GM19328 (cell line): Measurements from ENCODE around the gene HOXA3.

Experiments
- ATAC-seq: cut with Tn5 transposase; IDR thresholded peaks from one replicate; pipeline ENCODE4 v1.9.1; 2021; ENCODE audit warnings: mild to moderate bottlenecking, moderate library complexity; ENCODE audit not compliant: unreplicated experiment

HOXA3 gene

DNA sequence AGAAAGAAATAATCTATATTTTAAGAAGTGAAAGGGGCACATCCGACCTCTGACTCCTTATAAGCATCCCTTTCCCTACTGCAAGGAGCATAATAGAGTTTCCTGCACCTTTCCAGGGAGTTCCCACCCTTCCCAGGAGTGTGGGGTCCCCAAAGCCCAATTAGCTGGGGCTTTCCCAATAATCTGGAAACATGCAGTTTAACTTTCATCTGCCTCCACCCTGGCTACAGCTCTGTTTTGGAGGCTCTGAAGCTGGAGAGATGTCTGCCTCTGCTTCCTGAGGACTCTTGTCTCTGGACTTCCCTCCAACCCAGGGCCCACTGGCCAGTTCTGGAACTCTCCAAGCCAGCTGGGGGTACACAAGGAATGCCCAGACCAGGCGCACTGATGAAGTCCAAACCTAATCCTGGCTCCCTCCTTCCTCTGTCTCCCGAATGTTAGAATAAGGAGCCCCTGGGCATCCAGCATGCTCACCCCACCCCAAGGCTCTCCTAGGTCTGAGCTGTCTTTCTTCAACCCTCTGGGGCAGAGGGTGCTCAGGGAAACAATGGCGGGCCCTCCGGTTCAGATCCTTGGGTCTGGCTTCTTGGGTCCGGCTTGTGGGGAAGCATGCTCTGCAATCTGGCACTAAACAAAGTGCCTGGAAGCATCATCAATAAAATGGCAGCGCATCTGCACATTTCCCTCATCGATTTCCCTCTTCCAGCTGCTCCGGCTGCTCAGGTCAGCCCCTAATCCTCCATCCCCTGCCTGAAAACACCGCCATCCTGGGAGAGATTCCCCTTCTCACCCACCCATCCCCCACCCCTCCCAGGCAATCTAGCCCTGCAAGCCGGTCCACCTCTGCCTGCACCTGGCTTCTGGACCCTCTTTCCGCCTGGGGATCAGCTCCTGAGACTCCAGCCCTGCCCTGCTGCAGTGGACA, 35.2 kb downstream of the HOXA3 start:
- no peak for ATAC-seq

DNA sequence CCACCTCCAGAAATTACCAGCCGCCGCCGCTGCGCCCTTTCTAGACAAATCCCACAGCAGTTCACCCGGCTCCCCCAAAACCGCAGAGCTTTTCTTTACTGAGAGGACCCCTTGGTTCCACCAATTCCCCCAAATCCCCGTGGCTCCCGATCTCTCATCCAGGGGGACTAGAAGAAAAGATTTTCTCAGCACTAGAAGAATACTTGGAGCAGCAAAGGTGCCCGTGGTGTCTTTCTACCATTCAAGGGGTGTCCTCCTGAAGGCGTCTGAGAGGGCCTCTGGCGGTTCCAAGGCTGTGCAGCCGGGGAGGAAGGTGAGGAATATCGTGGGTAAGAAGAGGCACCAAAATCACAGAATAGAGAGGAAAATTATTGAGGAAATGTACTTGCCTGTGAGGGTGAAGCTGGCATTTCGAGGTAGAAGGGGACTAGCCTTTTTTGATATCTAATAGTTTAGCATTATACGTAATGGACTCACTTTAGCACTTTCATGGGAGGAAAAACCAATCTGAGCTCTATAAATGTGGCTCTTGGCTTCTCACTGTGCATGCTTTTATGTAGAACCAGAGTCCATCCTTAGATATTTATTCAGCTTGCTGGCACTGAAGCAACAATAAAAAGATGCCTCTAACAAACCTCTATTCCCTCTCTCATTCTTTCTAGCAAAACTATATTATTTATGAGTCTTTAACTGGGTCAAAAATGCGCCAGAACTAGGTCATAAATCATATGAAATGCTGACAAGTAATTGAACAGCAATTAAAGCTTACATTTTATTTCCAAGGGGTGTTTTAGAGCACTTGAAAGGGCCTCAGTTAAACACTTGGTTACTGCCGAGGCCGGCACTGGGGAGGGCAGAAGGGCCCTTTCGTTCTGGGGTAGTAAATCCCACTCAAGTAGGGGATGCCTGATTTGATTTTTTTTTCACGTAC, 36.1 kb downstream of the HOXA3 start:
- ATAC-seq: no peak

GRCh38 chr7:27115221-27116026, 37.0 kb downstream of the HOXA3 start:
- no peak for ATAC-seq

- ATAC-seq: no peak
Measured at GRCh38 chr7:27114881-27115220, 37.5 kb downstream of the HOXA3 start.

GRCh38 chr7:27113991-27114769, 38.2 kb downstream of the HOXA3 start:
- ATAC-seq: no peak

DNA sequence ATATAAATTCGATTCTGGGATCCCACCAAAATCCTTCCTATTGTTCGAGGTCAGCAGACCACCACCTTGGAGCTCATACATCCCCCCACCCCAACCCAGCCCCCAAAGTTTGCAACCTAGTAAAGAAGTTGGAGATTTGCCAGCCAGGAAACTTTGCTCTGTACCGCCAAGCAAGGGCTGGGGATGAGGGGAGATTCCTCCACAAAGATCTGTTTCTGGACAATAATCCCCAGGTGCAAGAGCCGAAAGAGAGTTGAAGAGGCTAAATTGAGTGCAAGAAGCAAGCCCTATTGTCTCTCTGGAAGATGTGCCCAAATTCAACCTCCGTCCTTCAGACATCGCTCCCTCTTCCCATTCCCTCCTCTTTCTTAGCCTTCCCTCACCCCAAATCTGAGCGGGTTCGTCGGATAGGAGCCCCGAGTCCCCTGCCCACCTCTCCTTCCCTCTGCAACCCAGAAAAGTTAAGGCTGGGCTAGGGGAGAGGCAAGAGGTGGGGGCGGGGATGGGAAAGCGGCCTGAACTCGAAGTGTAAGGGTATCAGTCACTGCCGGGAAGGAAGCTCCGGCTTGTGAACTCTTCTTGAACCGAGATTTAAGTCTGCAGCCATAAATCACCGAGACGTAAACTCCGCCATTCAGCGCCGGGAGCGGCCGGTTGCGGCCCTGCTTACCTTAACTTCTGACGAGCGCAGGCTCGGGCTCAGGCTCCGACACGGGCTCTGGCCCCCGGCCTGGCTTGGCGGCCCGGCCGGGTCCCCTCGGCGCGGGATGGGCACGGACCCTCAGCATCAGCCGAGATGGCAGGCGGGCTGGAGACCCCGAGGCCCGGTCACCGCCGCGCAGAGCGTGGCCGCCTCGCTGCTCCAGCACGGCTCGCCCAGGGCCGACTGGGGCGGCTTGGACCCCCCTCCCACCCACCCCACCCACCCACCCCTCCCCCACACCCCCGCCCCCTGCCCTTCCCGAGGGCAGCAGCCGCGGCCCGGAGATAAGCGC, 39.1 kb downstream of the HOXA3 start:
- ATAC-seq: no peak

- ATAC-seq: no peak
Measured at GRCh38 chr7:27112361-27112760, 40.0 kb downstream of the HOXA3 start.

- no peak for ATAC-seq
Measured at GRCh38 chr7:27111751-27112277, 40.6 kb downstream of the HOXA3 start.

DNA sequence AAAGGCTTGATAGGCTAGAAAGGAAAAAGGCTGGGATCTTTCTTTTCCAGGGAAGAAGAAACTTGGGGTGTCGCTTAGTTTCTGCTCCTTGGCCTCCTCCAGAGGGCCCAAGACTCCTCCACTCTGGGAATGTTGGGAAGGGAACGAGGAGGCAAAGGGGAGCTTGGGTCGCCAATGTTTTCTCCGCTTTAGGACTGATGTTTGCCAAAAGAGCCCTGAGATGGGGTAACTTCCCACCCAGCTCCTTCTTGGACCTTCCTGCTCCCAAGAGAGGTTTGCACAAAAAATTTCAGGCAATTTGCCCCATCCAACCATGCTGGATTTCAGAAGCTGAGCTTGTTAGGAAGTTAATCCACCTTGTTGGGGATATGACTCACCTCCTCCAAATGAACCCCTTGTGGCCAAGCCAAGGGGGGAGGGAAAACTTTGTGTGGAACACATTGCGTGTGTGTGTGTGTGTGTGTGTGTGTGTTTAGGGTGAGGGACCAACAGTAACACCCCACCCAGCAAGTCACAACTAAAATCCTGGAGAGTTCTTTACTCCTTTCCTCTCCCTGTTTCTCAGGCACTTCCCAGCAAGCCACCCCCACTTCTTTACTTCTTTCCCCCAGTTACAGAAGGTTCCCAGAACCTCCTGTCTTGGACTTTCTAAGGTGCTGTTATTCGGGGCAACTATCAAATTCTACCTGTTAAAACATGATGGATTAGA, 41.2 kb downstream of the HOXA3 start:
- ATAC-seq: no peak

DNA sequence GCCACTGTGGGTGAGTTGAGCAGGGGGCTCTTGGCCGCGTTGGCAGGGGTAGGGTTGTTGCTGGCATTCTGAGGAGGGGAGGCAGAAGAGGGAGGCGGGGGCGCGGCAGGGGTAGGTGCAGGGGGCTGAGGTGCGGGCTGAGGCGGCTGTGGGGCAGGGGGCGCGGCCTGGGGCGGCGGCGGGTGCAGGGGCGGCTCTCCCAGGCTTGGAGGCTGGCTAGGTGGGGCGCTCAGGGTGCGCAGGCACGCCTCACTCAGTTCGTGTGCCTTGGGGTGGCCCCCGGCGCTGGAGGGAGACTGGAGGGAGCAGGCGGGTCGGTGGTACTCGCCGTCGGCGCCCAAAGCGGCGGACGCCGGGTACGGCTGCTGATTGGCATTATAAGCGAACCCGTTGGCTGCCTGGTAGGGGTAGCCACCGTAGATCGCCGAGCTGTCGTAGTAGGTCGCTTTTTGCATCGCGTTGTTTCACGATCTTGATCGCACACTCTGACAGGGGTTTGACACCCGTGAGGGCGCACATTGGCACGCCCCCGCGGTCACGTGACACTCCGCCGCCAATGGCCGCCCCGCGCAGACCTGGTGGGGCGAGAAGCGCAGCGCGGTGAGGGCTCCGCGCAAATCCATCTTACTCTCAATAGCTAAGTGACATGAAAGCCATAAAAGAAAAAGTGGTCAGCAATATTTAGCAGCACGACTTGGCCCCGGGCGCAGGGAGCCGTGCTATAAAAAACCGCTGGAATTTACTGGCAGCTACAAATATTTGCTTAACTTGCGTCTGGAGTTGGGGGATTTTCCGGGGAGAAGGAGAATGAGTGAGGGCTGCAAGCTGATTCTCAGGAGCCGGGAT, 42.0 kb downstream of the HOXA3 start:
- ATAC-seq: no peak

- no peak for ATAC-seq
Measured at GRCh38 chr7:27109466-27110185, 42.8 kb downstream of the HOXA3 start.

- no peak for ATAC-seq
Measured at GRCh38 chr7:27108390-27109127, 43.8 kb downstream of the HOXA3 start.

DNA sequence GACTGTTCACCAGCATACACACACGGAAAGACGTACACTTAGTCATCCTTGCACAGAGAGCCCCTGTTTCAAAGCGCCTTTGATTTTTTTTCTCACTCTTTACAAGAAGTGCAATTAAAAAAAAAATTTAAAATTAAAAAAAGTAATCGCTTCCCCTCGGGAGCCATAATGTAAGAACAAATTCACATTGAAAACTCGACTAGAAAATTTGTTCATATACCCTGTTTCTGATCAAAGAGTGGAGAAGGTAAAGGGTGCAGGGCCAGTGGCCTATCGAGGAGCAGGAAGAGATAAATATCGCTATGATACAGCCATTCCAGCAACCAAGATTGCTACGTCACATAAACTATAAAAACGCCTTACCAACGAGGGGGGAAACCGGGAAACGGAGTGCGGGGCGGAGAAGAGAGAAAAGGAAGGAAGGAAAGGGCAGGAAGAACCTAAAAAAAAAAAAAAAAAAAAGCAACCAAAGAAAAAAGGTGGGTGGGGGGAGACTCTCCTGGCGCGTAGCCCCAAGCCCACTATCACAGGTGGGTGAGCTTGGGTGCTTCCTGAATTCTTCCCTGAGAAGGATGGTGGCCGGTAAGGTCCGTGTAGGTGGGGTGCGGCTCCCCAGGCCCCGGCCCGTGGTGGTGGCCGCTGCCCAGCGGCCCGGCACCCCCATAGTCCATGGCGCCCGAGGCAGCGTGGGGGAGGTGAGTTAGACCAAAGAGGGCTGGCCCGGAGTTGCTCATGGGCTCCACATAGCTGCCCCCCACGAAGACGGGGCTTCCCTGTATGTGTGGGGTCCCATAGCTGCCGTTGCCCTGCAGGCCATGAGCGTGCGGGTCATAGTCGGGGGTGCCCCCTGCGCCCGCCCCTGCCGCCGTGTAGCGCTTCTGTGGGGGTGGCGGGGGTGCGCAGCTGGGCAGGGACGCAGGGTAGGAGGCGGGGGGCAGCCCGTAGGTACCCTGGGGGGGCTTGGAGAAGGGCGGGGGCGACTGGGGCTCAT, 44.7 kb downstream of the HOXA3 start:
- ATAC-seq: no peak

- no peak for ATAC-seq
Measured at GRCh38 chr7:27106901-27107240, 45.5 kb downstream of the HOXA3 start.
